GM18951 (cell line): Measurements from ENCODE around the gene BIN1.

ENCODE experiments used
- POLR2A ChIP-seq: IDR thresholded peaks from 4 replicates; pipeline ENCODE4 v1.6.1; 2011; ENCODE audit warnings: mild to moderate bottlenecking; ENCODE audit not compliant: insufficient read length, insufficient read depth; ENCODE audit errors: extremely low read depth
- in situ Hi-C: fragments of 300-500 bp; cut with MboI; formaldehyde crosslinking; loops from one replicate; pipeline ENCODE4 v1.12.0; 2022; ENCODE audit warnings: low sequenced_read_pairs, mixed read lengths, inconsistent platforms; ENCODE audit not compliant: unreplicated experiment

BIN1 gene

DNA sequence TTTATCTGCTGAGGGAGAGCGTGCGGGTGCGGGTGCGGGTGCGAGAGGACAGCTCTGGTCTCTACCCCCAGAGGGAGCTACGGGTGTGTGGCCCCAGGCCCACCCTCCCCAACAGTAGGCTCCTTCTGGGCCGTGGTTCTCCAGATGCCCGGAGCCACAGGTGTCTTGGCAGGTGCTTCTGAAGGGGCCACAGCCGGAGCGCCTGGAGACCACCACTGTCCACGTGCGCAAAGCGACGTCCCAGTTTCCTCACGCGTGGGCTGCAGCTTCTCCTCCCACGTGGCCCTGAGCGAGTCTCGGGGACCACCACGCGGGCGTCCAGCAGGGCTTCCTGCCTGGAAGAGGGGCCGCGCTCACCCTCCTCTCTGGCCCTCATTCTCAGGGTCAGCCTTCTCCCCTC, 90.6 kb downstream of the BIN1 start:
- no peak for TF ChIP-seq POLR2A
- in situ Hi-C loops, result no loop called here

DNA sequence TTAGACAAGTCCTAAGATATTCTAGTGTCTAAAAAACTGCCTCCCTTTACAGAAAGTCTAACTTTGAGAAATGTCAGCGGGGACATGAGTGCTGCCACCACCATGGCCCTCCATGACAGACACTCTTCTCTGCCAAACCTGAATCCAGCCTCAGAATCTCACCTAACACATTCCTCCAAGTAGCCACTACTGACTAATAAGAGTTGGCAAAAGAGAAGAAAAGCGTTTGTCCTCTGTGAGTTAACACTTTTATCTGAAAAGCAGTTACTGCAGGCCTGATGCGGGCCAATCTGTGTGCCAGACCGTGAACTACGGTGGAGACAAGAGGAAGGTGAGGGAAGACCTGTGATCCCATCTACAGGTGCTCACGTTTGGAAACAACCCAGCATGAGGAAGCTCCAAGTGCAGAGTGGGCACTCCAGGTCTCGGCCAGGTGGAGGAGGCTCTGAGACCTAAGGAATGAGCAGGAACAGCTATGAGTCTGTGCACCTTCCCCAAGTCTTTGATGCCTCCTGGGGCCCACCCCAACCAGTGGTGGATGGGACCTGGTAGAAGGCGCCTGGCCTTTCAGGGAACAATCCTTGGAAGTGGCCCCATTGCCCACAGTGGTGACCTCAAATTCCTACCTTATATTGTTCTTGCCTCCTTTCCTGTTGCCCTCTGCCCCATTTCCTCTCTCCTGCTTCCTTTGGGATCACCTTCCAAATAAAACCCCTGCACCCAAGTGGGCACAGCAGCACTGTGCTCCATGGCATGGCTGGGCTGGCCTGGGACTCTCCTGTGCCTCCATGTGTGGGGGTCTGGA, 91.6 kb downstream of the BIN1 start:
- in situ Hi-C loops, result no loop called here
- TF ChIP-seq POLR2A, result no peak

DNA sequence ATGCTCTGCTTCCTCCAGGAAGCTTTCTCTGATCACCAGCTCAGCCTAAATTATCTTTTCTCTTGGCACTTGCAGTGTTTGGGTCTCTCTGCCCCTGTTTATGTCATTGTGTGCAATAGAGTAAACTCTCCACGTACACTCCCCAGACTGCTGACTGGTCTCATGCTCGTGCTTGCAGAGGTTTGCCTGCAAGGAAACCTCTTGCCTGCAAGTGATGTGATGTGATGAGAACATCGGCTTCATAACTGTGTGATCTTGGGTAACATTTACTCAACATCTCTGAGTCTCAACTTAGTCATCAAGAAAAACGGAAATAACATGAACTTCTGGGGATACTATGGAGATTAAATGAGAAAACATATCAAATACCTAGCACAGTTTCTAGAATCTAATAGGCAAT, 92.3 kb downstream of the BIN1 start:
- in situ Hi-C loops, result no loop called here
- no peak for TF ChIP-seq POLR2A

DNA sequence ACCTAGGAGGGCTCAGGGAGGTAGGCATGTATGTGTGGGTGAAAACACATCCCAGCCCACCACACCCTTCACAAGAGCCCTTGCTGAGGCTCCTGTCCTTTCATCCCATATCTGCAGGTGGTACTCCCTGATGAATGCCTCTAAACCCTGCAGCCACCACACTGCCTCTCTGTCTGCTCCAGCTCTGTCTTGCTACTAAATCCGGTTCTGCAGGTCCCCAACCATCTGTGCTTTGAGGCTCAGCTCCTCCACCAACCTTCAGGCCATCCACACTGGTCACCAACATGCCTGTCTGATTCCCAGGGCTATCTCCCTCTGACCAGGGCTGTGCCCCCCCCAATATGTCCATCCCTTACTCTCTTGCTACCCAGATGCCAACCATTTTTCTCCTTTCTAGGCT, 92.7 kb downstream of the BIN1 start:
- no peak for TF ChIP-seq POLR2A
- in situ Hi-C loops, result no loop called here

DNA sequence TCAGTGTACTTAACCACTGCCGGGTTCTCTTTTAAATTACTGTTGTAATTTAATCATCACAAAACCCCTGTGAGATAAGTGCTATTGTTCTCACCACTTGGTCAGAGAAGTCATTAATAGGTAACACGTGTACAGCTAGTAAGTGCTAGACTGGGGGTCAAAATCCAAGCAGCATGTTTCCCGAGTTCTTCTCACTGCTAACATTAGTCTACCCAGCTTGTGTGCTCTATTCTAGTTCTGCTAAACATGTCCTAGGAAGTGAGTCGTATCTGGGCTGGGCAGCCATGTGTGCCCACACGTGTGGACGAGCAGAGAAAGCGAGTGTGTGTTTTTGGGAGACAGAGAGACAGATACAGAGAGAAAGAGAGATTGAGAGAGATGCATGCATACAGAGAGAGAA, 94.1 kb downstream of the BIN1 start:
- TF ChIP-seq POLR2A, result no peak
- in situ Hi-C loops, result no loop called here

DNA sequence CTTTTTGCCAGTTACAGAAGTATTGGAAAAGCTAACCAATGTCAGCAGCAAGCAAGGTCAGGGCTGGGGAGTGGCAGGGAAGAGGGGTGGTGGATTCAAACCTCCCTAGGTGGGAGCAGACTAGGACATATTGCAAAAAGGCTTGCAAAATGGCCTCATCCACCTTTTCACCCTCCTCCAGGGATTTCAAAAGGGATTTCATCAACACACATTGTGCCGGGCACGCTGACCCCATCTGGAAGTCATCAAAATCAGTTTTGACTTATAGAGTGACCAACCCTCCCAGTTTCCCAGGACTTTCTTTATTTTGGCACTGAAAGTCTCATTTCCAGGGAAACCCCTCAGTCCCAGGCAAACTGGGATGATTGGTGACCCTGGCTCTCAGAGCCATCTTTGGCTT, 94.7 kb downstream of the BIN1 start:
- in situ Hi-C loops, result no loop called here
- TF ChIP-seq POLR2A, result no peak

DNA sequence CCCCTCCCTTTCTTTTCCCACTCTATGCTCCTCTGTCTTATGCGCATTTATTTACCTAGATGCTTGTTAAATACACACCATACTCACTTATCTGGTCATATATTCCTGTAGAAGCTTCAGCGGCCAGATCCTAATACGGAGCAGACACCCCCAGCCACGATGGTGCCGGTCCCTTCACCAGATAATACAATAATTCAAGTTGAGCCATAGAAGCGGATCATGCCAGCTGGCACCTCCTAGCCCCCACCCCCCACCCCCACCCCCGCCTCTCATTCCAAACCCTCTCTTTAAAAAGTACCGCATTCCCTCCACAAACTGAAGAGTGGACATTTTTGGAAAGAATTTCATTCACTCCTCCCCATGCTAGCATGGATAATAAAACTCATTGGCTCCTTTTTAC, 95.2 kb downstream of the BIN1 start:
- no peak for TF ChIP-seq POLR2A
- in situ Hi-C loops, result no loop called here

DNA sequence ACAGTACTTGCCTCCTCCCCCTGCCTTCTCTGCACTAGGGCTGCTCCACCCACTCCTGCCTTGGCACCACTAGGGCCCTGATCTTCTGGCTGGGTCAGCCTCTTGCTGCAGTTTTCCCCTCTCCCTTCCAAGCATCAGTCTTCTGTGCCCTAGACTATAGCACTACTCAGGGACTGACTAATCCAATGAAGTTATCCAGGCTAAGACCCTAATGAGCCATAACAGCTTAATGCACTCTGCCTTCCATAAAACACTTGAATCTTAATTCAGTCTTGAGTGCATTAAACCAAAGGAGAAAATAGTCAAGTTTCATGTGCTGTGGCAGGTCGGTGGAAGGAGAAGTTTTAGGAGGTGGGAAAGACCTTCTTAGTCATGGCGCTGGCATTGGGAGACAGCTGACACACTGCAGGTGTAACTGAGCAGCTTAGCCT, 95.7 kb downstream of the BIN1 start:
- in situ Hi-C loops, result no loop called here
- TF ChIP-seq POLR2A, result no peak

DNA sequence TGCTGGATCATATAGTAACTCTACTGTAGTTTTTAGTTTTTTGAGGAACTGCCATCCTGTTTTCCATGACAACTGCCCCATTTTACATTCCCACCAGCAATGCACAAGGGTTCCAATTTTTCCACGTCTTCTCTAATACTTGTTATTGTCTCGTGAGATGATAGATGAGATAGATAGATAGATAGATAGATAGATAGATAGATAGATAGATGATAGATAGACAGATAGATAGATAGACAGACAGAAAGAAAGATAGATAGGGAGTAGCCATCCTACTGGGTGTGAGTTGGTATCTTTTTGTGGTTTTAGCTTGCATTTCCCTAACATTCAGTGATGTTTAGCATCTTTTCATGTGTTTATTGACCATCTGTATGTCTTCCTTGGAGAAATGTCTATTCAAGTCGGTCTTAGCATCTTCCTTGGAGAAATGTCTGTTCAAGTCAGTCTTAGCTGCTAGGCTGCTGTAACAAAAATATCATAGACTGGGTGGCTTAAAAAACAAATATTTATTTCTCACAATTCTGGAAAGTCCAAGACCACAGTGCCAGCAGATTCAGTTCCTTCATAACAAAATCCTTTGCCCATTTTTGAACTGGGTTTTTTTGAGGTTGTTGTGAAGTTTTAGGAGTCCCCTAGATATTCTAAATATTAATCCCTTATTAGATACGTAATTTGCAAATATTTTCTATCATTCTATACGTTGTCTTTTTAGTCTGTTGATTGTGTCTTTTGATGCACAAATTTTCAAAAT, 98.5 kb downstream of the BIN1 start:
- no peak for TF ChIP-seq POLR2A
- in situ Hi-C loops, result no loop called here

DNA sequence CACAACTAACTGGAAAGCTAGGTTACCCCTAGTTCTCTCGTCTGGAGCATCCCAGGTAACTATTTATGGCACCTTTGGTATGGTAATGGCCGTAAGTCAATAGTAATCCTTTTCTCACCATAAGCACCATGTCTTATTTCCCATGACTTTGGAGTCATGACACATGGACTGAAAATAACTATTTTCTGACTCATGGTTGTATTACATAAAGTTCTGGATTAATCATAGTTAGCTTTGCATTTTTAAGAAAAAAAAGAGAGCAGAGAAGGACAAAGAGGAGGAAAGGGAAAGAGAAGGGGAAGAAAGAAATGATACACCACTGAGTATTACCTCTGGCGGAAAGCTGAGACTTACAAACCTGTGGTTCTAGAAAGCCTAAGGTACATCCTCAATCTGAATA, 99.3 kb downstream of the BIN1 start:
- in situ Hi-C loops, result no loop called here
- TF ChIP-seq POLR2A, result no peak

DNA sequence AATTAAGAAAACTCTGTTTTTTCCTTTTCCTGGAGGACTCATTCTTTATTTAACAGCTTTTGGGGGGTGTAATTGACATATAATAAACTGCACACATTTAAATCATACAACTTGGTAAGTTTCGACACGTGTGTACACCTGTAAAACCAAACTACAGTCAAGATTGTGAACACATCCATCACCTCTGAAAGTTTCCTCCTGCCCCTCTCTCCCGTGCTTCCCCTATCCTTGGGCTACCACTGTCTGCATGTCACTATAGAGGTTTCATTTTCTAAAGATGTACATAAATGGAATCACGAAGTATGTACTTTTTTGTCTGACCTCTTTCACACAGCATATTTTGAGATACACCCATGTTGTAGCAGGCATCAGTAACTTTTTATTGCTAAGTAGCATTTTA, 100.0 kb downstream of the BIN1 start:
- in situ Hi-C loops, result no loop called here
- no peak for TF ChIP-seq POLR2A

DNA sequence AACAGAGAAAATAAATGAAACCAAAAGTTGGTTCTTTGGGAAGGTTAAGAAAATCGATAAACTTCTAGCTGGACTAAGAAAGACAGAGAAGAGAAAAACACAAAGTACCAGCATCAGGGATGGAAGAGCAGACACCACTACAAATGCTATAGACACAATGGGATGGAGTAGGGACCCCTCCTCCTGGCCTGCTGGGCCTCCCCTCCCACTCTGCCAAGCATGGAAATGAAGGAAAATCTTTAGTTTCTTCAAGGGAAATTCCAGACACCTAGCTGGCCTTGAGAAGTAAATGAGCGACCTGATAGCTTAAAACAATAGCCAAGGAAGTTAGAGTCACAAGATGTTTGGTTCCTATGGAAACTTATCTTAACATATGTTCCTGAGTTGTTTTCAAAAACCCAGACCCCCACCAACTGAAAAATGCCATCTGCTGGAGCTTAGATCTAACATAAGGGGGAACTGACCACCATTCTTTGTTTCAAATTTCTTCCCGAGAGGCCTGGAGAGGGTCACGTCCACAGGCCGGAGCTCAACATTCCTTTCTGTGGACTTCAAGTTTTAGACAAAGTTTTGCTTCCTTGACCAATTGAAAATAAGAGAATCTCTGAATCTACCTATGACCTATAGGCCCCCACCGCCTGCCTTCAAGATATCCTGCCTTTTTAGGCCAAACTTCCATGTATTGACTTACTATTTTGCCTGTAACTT, 101.9 kb downstream of the BIN1 start:
- in situ Hi-C loops, result no loop called here
- no peak for TF ChIP-seq POLR2A

DNA sequence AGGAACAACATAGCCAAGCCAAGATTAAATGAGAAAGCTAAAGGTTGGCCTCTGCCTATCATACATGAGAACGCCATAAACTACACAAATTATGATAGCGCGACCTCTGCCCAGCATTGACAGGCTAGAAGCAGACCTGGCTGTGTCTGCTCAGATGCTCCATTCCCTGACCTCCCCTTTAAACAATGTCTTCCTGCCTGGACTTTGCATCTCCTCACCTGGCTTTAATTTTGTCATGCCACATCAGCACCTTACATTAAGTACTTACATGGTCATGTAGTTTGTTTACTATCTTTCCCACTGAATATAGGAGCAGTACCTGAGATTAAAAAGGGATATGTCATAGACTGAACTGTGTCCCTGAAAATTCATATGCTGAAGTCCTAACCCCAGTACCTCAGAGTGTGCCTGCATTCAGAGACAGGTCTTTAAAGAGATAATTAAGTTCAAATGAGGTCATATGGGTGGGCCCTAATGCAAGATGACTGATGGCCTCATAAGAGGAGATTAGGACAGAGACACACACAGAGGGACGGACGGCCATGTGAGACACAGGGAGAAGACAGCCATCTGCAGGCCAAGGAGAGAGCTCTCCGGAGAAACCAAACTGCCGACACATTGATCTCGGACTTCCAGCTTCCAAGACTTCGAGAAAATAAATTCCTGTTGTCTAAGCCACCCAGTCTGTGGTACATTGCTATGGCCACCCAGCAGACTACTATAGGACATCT, 103.7 kb downstream of the BIN1 start:
- no peak for TF ChIP-seq POLR2A
- in situ Hi-C loops, result no loop called here
